GM15510 (cell line): Measurements from ENCODE around the gene ZFYVE28.

Experiments
- POLR2A ChIP-seq: IDR thresholded peaks from 3 replicates; pipeline ENCODE4 v1.6.1; 2011; ENCODE audit warnings: borderline replicate concordance; ENCODE audit not compliant: insufficient read length; ENCODE audit errors: extremely low read depth

Gene ZFYVE28

GRCh38 chr4:2437475-2438215 lies 19.2 kb upstream of the ZFYVE28 start:
- no peak for TF ChIP-seq POLR2A

- TF ChIP-seq POLR2A, result no peak
These were observed 18.5 kb upstream of the ZFYVE28 start for GRCh38 chr4:2436761-2437474.

GRCh38 chr4:2436301-2436700 lies 17.9 kb upstream of the ZFYVE28 start:
- no peak for TF ChIP-seq POLR2A

- no peak for TF ChIP-seq POLR2A
These were observed 16.0 kb upstream of the ZFYVE28 start for GRCh38 chr4:2434420-2434819.

GRCh38 chr4:2433609-2434350 lies 15.3 kb upstream of the ZFYVE28 start:
- no peak for TF ChIP-seq POLR2A

- no peak for TF ChIP-seq POLR2A
These were observed 14.6 kb upstream of the ZFYVE28 start for GRCh38 chr4:2432991-2433530.

GRCh38 chr4:2432004-2432403 lies 13.6 kb upstream of the ZFYVE28 start:
- no peak for TF ChIP-seq POLR2A

GRCh38 chr4:2428496-2429213 lies 10.2 kb upstream of the ZFYVE28 start:
- no peak for TF ChIP-seq POLR2A

GRCh38 chr4:2427383-2428334 lies 9.2 kb upstream of the ZFYVE28 start:
- no peak for TF ChIP-seq POLR2A

- TF ChIP-seq POLR2A, result no peak
These were observed 8.3 kb upstream of the ZFYVE28 start for GRCh38 chr4:2426711-2427275.

GRCh38 chr4:2426069-2426397 lies 7.6 kb upstream of the ZFYVE28 start:
- TF ChIP-seq POLR2A, result no peak

- no peak for TF ChIP-seq POLR2A
These were observed 7.1 kb upstream of the ZFYVE28 start for GRCh38 chr4:2425386-2426068.

GRCh38 chr4:2424581-2424980 lies 6.1 kb upstream of the ZFYVE28 start:
- TF ChIP-seq POLR2A, result no peak
